Naive B cell (primary cell): ENCODE measurements around the gene FAM135A. TPM values are rescaled to one million over a fixed set of nuclear protein-coding genes. Genes with fewer than 3 reads are reported as not detected.
"Not testable (repeated sequence)": the region's sequence is repeated elsewhere in the genome, so short reads cannot be mapped to it uniquely, and the experiment has no call there.

Source experiments
- ATAC-seq, 2 donors: fragments of 150-1000 bp; cut with Tn5 transposase; 2 replicates each; pipeline ENCODE4 v1.10.0; 2021; ENCODE audit warnings: low read depth in 2 of 2, mild to moderate bottlenecking in 2 of 2, moderate library complexity in 2 of 2
- DNase-seq: peaks from one replicate; pipeline ENCODE4 v3.0.0; 2022
- H3K27ac Mint-ChIP-seq, 6 donors: one replicate each; pipeline ENCODE4 v1.8.0; 2020 to 2022; ENCODE audit warnings: mild to moderate bottlenecking in 6 of 6, mixed read lengths in 6 of 6, moderate library complexity in 5 of 6, inconsistent platforms in 2 of 6
- H3K27me3 Mint-ChIP-seq, 3 donors: one replicate each; pipeline ENCODE4 v1.8.0; 2021 to 2022; ENCODE audit warnings: mixed read lengths in 3 of 3, mild to moderate bottlenecking in 1 of 3
- H3K36me3 Mint-ChIP-seq, 2 donors: one replicate each; pipeline ENCODE4 v1.8.0; 2020 to 2022; ENCODE audit warnings: mixed read lengths in 2 of 2, inconsistent platforms in 1 of 2, mild to moderate bottlenecking in 1 of 2
- H3K4me1 Mint-ChIP-seq, 3 donors: one replicate each; pipeline ENCODE4 v1.8.0; 2020 to 2022; ENCODE audit warnings: mixed read lengths in 3 of 3, inconsistent platforms in 1 of 3, mild to moderate bottlenecking in 1 of 3, moderate library complexity in 1 of 3
- H3K4me3 Mint-ChIP-seq, 8 donors: one replicate each; pipeline ENCODE4 v1.8.0; 2020 to 2022; ENCODE audit warnings: mild to moderate bottlenecking in 8 of 8, mixed read lengths in 8 of 8, moderate library complexity in 8 of 8, inconsistent platforms in 2 of 8
- H3K9me3 Mint-ChIP-seq, 7 donors: one replicate each; pipeline ENCODE4 v1.8.0; 2020 to 2022; ENCODE audit warnings: mixed read lengths in 7 of 7, mild to moderate bottlenecking in 5 of 7, inconsistent platforms in 2 of 7, moderate library complexity in 1 of 7
- polyA plus RNA-seq, 6 donors: library from polyadenylated mRNA; unstranded; fragments of 300-500 nt; fragmentation: Illumina TruSeq; gene quantifications; one replicate each; pipeline ENCODE4 v1.2.3, GENCODE V29; 2021; ENCODE audit warnings: low read depth in 6 of 6

FAM135A gene
- polyA plus RNA-seq, 6 donors from 2014 or later: 3.2 to 9.8 (median 7.9) TPM

DNA sequence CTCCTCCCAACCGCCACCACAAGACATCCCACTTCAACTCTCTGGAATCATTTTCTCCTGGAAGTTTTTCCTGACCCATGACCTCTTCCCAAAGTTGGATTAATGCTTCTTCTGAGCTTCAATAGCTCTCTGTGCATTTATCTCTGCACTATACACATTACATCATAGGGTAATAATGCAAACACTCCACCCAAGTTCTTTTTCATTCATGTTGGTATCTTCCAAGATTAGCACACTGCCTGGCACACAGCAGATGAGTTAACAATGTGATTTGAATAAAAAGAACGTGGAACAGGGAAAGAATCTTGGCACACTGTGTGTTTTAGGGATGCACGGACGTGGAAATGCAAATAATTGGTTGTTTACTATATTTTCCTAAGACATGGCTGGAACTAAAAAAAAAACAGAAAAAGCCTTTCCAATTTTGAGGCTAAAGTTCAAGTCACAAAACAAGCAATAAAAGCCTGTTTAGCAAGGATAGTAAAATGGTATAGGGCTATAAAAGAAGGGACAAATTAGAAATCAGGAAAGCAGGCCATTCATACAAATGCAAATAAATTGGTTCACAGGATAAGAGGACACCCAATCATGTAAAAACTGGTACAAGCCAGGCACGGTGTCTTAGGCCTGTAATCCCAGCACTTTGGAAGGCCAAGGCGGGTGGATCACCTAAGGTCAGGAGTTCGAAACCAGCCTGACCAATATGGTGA lies 1.6 kb upstream of the FAM135A start:
- DNase-seq (no peak), ATAC-seq (no peak)
- Mint-ChIP-seq H3K4me1 (peaks cover 9 to 24% (median 21%) of the 10 kb centered on the region in 3 donors), H3K27ac (no peak overlapping the region), H3K36me3 (peaks cover 0 to 9% of the 10 kb centered on the region in 2 donors), H3K9me3 (no peaks in the 10 kb centered on the region), H3K4me3 (peak overlapping the region; percentile 16 to 99 (median 92)), H3K27me3 (peaks cover 0 to 12% (median under 1%) of the 10 kb centered on the region in 3 donors)

DNA sequence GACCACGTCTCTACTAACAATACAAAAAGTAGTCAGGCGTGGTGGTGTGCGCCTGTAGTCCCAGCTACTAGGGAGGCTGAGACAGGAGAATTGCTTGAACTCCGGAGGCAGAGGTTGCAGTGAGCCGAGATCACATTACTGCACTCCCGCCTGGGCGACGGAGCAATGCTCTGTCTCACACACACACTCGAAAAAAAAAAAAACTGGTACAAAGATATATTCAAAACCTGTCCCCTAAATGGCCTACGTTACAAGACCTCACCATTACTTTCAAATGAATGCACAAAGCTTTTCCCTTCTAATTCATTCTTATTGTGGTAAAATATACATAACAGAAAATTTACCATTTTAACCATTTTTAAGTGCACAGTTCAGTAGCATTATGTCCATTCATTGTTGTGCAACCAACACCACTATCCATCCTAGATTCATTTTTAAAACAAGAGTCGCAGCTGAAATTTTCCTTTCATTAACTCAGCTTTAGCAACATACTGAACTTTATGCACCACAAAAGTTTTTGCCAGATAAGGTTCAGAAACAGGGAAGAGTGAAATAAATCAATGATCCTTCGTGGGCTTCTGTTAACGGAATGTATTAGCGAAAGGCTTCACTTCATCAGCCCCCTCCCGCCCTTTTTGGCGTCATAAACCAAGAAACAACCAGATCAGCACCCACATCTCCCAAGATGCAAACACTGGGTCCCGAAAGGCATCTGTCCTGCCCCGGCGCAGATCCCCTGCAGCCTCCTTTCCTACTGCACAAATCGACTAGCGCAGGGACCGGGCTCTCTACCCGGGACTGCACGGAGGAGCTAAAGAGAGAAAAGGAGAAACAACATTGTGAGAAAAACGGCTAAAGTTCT lies 825 bp upstream of the FAM135A start:
- DNase-seq: no peak
- no peak for ATAC-seq

DNA sequence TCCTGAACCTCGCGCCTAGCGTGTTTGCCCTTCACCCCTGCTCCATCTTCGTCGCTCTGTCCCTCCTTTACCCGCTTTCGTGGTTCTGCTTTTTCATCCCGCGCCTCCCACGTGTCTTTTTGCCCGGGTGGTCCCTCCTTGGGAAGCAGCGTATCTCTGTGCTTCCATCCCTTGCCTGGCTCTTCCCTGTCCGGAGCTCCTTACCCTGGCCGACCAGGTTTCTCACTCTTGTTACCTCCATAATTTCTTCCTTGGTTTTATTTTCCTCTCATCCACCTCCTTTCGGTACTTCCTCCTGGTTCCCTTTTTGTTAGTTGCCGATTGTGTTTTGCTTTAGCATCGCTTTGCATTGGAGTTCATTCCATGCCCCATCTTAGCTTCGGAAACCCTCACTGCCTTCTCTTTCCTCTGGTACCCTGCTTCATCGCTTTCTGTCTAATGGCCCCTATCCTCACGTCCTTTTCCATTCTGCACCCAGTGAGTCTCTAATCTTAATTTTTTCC lies 735 bp downstream of the FAM135A start:
- Mint-ChIP-seq H3K27ac (peak overlapping the region; percentile 67 to 98 (median 90)), H3K27me3 (no peaks in the 10 kb centered on the region), H3K4me1 (peaks cover 9 to 24% (median 21%) of the 10 kb centered on the region in 3 donors), H3K4me3 (peak overlapping the region; percentile 89 to 100 (median 96)), H3K9me3 (no peaks in the 10 kb centered on the region), H3K36me3 (peaks cover 0 to 9% of the 10 kb centered on the region in 2 donors)
- ATAC-seq (peak in 1 of 2 donors; percentile 16), DNase-seq (peak; percentile 34)

More for the DNA sequence above, 825 bp upstream of the FAM135A start:
- H3K4me3 Mint-ChIP-seq: peak overlapping the region; percentile 89 to 100 (median 96)
- H3K27ac Mint-ChIP-seq: peak overlapping the region; percentile 60 to 95 (median 85)
- H3K36me3 Mint-ChIP-seq: peaks cover 0 to 9% of the 10 kb centered on the region in 2 donors
- no peaks in the 10 kb centered on the region for H3K9me3 Mint-ChIP-seq
- peaks cover 0 to 4% (median 0%) of the 10 kb centered on the region in 3 donors for H3K27me3 Mint-ChIP-seq
- peaks cover 9 to 24% (median 21%) of the 10 kb centered on the region in 3 donors for H3K4me1 Mint-ChIP-seq

DNA sequence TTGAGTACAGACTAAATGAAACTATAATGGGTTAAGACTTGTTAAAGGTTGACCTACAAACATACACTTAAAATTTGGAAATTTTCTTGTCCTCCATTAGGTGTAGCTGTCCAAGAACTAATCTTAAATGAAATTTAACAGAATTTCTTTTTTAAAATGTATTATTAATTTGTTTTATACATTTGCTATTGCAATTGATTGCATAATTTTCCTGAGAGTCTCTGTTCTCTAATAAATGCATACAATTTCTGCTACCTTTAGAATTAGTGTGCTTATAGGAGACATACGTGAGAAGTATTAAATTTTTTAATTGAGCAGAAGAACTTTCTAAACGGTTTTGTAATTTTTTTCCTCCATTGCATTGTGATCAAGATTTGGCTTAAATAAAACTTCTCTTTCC lies 1.5 kb downstream of the FAM135A start:
- H3K4me1 Mint-ChIP-seq: peaks cover 9 to 24% (median 21%) of the 10 kb centered on the region in 3 donors
- H3K27ac Mint-ChIP-seq: peak overlapping the region in 2 of 6 donors; percentile 24 to 88
- peaks cover 3 to 16% of the 10 kb centered on the region in 2 donors for H3K36me3 Mint-ChIP-seq
- ATAC-seq: no peak
- no peaks in the 10 kb centered on the region for H3K27me3 Mint-ChIP-seq
- H3K9me3 Mint-ChIP-seq: no peaks in the 10 kb centered on the region
- H3K4me3 Mint-ChIP-seq: peak overlapping the region; percentile 89 to 100 (median 96)
- DNase-seq: no peak

DNA sequence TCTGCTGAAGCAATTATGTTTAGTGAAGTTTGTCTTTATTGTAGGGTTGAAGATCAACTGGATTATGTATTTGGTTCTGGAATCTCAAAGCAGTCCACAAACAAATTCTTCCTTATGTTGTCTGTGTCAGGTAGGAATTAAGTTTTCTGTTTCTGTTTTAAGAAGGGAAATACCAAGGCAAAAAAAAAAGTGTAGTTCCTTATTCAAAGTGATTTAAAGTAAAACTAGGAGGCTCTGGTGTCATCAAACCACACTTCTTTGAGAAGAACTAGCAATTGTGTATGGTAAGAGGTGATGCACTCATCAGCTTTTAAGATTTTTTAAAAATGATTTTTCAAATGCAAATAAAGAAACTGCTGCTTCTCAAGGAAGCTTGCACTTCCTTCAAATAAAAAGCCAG lies 1.9 kb downstream of the FAM135A start:
- peak; percentile 12 for DNase-seq
- peaks cover 6 to 17% of the 10 kb centered on the region in 2 donors for H3K36me3 Mint-ChIP-seq
- H3K9me3 Mint-ChIP-seq: no peaks in the 10 kb centered on the region
- H3K4me3 Mint-ChIP-seq: peak overlapping the region in 7 of 8 donors; percentile 7 to 95 (median 70)
- peaks cover 9 to 24% (median 21%) of the 10 kb centered on the region in 3 donors for H3K4me1 Mint-ChIP-seq
- H3K27ac Mint-ChIP-seq: peak overlapping the region in 3 of 6 donors; percentile 3 to 88 (median 62)
- ATAC-seq: no peak
- no peaks in the 10 kb centered on the region for H3K27me3 Mint-ChIP-seq

DNA sequence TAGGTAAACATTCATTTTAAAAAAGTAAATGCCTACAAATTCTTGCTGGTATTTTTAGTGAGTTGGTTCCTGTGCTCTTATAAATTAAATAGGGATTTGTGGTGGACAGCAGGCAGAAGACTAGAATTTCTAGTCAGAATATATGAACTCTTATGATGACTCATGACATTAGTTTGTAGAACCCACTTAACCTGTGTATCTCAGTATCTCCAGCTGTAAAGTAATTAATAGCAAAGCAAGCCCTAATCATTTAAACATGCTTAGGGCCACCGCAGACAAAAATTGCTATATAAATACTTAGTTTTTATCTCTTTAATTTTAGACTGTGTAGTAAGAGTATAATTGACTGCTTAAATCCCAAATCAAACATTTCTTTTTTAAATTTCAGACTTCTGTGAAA lies 2.4 kb downstream of the FAM135A start:
- ATAC-seq: no peak
- Mint-ChIP-seq H3K27ac (no peak overlapping the region), H3K4me3 (peak overlapping the region in 1 of 8 donors; percentile 94), H3K27me3 (no peaks in the 10 kb centered on the region), H3K36me3 (peaks cover 8 to 17% of the 10 kb centered on the region in 2 donors), H3K4me1 (peaks cover 9 to 24% (median 21%) of the 10 kb centered on the region in 3 donors), H3K9me3 (no peaks in the 10 kb centered on the region)
- no peak for DNase-seq

DNA sequence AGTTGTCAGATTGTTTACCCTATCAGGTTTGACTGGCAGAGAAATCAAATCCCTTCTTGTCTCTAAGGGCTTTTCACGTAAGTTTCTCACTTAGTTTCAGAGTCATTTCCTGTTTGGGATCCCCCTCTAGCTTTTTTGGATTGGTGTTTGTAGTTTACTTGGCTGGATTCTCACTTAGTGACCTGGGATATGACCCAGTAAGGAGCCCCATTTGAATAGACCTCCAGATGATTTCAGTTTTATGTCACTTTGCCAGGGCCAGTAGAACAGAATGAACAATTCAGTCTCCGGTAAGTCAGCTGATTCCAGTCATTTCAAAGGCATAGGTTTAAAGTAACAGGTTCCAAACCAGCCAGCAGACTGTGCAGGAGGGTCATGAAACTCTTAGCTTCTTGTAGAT lies 8.2 kb downstream of the FAM135A start:
- H3K4me3 Mint-ChIP-seq: no peak overlapping the region
- H3K27ac Mint-ChIP-seq: no peak overlapping the region
- no peak for DNase-seq
- H3K9me3 Mint-ChIP-seq: peaks cover 0 to 4% (median 0%) of the 10 kb centered on the region in 7 donors
- H3K36me3 Mint-ChIP-seq: peaks cover 15 to 21% of the 10 kb centered on the region in 2 donors
- H3K27me3 Mint-ChIP-seq: no peaks in the 10 kb centered on the region
- ATAC-seq: no peak
- peaks cover 0 to 5% (median 4%) of the 10 kb centered on the region in 3 donors for H3K4me1 Mint-ChIP-seq

DNA sequence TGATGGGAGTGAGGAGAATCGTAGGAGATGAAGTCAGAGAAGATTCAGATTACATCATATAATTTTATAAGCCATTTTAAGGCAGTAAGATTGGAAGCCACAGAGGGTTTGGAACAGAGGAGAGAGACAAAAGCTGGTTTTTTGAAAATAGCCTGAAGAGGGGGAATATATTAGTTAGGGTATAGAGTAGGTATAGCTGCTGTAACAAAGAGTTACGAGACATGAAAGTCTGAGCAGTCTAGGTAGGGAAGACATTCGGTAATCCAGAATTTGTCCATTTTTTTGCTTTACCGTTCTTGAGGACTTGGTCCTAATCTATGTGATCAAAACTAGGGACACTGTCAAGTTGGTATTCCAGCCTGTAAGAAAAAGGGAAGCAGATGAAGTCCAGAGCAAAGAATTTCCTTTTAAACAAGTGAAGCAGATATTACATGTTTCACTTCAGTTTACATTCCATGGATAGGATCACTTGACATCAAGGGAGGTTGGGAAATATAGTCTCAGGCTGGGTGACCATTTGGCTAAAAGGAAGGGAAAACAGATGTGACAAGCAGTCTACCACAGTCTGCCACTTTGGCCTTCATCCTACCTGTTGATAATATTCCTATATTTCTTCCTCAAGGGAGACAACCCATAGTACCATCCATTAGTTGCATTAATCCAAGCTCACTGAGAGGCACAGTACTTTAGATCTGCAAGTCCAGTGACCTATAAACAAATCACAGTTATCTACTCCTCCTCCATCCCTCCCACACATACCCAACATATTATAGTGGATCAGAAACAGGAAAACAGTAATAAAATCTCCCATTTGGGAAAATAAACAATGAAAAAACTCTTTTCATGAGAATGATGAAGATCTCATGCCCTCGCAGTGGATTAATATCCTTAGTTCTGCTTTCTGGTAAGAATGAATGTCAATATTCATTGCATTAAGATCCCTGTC lies 10.2 kb downstream of the FAM135A start:
- no peak overlapping the region for H3K27ac Mint-ChIP-seq

DNA sequence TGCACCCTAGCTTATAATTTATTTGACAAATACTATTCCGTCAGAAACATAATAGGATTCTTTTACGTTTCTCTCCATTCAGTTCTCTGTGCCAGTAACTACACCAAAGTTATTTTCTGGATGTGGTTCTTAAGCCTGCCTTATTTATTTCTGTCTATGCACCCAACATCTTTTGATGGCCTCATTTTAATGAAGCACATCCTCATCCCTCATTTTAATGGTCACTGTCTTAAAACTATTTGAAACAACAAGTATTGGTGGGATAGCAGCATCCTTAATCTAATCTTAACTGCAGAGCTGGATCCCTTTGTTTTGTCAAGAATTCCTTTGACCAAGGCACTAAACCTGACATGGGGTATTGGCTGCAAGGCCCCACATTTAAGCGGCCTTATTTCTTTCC lies 11.0 kb downstream of the FAM135A start:
- Mint-ChIP-seq H3K4me1 (peaks cover 0 to 5% (median 4%) of the 10 kb centered on the region in 3 donors), H3K9me3 (peaks cover 0 to 4% (median 0%) of the 10 kb centered on the region in 7 donors), H3K27me3 (no peaks in the 10 kb centered on the region), H3K36me3 (peaks cover 19 to 20% of the 10 kb centered on the region in 2 donors), H3K27ac (no peak overlapping the region), H3K4me3 (no peak overlapping the region)
- DNase-seq (no peak), ATAC-seq (no peak)

More for the DNA sequence above, 10.2 kb downstream of the FAM135A start:
- peaks cover 0 to 5% (median 4%) of the 10 kb centered on the region in 3 donors for H3K4me1 Mint-ChIP-seq
- H3K9me3 Mint-ChIP-seq: peaks cover 0 to 4% (median 0%) of the 10 kb centered on the region in 7 donors
- no peak for ATAC-seq
- H3K36me3 Mint-ChIP-seq: peaks cover 15 to 21% of the 10 kb centered on the region in 2 donors
- no peaks in the 10 kb centered on the region for H3K27me3 Mint-ChIP-seq
- peak overlapping the region in 1 of 8 donors; percentile 53 for H3K4me3 Mint-ChIP-seq
- no peak for DNase-seq

DNA sequence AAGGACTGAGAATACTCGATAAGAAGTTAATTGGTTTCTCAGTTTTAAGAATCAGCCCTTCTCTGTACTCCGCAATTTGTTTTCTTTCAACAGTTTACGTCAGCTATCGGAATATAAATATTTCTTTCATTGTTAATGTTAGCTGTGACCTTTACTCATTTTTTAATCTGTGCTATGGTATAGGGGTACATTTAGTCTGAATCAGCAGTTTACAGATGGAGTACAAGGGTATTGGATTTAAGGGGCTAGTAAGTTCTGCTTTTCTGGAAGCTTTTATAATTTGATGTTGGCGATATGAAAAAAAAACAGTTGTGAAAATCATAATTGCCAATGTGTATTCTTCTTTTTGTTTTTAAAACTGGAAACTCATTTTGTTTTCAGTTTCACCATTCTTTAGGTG lies 23.0 kb downstream of the FAM135A start:
- no peak overlapping the region for H3K27ac Mint-ChIP-seq
- no peak overlapping the region for H3K4me3 Mint-ChIP-seq
- ATAC-seq (no peak), DNase-seq (no peak)
- no peaks in the 10 kb centered on the region for H3K27me3 Mint-ChIP-seq
- H3K9me3 Mint-ChIP-seq: peaks cover 0 to 7% (median 0%) of the 10 kb centered on the region in 7 donors
- no peaks in the 10 kb centered on the region for H3K4me1 Mint-ChIP-seq
- H3K36me3 Mint-ChIP-seq: peaks cover 18 to 21% of the 10 kb centered on the region in 2 donors

DNA sequence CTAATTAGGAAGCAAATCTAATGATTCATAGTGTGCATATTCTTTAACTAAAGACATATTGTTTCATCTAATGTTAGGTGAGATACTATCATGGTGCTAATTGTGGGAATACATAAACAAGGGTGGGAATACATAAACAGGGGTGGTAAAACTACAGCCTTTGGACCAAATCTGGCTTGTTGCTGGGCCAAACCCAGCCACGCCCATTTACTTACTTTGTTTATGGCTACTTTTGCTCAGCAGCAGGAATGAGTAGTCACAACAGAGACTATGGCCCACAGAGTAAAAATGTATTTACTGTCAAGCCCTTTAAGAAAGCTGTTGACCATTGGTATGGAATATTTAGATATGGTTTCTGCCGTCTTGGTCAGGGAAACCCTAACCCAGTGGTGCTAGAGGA lies 31.7 kb downstream of the FAM135A start:
- no peak for ATAC-seq
- Mint-ChIP-seq H3K27me3 (no peaks in the 10 kb centered on the region), H3K36me3 (peaks cover 27 to 30% of the 10 kb centered on the region in 2 donors), H3K27ac (no peak overlapping the region), H3K9me3 (peaks cover 5 to 29% (median 14%) of the 10 kb centered on the region in 7 donors), H3K4me1 (no peaks in the 10 kb centered on the region), H3K4me3 (no peak overlapping the region)
- no peak for DNase-seq

DNA sequence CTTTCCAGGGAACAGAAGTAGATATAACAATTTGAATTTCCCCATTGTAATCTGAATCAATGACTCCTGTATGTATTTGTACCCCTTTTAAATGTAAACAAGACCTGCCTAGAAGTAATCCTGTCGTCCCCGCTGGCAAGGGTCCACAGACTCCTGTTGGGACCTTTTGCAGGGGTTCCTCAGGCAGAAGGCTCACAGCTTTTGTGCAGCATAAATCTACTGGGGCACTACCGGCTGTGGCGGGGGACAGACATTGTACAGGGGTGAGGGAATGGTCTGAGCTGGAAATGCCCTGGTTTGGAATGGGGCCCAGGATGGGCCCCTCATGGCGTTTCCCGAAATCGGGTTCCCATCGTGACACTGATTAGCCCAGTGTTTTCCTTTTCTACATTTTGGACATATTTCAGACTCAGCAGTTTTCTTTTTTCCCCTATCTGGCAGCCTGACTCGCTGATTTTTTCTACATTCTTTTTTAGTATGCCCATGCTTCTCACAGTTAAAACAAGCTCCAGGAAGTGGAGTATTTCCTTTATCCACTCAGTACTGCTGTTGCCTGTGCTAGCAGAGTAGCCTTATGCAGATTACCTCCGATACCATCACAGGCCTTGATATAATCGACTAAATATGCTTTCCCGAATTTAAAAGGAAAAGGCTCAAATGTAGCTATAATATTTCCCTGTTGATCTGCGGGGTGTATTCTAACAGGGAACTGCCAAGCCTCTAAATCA lies 34.2 kb downstream of the FAM135A start:
- Mint-ChIP-seq H3K27ac (peak overlapping the region in 1 of 6 donors; percentile 12), H3K9me3 (peaks cover 5 to 29% (median 18%) of the 10 kb centered on the region in 7 donors), H3K36me3 (peaks cover 28 to 32% of the 10 kb centered on the region in 2 donors)
- not testable (repeated sequence) for DNase-seq, H3K27me3 Mint-ChIP-seq, H3K4me1 Mint-ChIP-seq, ATAC-seq, H3K4me3 Mint-ChIP-seq
